GM21723 (cell line): ENCODE measurements around the gene CALR.
"Not testable (repeated sequence)": the region's sequence is repeated elsewhere in the genome, so short reads cannot be mapped to it uniquely, and the experiment has no call there.

Experiments used
- ATAC-seq: cut with Tn5 transposase; IDR thresholded peaks from one replicate; pipeline ENCODE4 v1.9.1; 2021; ENCODE audit warnings: mild to moderate bottlenecking, moderate library complexity; ENCODE audit not compliant: unreplicated experiment

Gene CALR

DNA sequence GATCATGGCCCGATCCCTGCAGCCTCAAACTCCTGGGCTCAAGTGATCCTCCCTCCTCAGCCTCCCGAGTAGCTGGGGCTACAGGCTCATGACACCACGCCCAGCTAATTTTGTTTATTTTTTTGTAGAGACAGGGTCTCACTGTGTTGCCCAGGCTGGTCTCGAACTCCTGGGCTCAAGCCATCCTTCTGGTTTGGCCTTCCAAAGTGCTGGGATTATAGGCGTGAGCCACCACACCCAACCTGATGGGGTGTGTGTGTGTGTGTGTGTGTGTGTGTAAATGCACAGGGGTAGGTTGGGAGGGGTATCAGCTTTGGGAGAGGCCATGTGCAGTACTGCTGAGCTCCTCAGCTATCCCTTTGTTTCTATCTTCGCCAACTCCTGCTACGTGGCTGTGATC is 37.7 kb downstream of the CALR start:
- ATAC-seq = not testable (repeated sequence)

DNA sequence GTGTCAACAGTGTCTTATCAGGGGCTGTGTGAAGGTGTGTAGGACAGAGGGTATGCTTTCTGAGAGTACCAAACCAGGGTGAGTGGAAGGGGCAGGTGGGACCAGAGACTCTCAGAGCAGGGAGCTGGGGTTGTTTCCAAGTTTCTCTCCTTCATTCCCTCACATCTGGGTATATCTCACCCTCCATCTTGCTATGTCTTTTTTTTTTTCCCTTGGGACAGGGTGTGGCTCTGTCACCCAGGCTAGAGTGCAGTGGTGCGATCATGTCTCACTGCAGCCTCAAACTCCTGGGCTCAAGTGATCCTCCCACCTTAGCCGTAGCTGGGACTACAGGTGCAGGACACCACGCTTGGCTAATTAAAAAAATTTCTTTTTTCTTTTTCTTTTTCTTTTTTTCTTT is 41.6 kb downstream of the CALR start:
- no peak for ATAC-seq

DNA sequence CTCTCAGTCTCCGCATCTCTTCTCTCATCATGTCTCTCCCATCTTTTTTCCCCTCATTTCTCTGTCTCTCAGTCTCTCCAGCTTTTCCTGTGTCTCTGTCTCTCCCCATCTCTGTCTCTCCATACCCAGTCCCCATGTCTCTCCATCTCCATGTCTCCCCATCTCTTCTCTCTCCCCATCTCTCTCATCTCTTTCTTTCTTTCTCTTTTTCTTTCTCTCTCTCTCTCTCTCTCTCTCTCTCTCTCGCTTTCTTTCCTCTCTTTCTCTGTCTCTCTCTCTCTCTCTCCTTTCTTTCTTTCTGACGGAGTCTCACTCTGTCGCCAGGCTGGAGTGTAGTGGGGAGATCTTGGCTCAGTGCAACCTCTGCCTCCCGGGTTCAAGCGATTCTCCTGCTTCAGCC is 44.2 kb downstream of the CALR start:
- ATAC-seq = no peak

DNA sequence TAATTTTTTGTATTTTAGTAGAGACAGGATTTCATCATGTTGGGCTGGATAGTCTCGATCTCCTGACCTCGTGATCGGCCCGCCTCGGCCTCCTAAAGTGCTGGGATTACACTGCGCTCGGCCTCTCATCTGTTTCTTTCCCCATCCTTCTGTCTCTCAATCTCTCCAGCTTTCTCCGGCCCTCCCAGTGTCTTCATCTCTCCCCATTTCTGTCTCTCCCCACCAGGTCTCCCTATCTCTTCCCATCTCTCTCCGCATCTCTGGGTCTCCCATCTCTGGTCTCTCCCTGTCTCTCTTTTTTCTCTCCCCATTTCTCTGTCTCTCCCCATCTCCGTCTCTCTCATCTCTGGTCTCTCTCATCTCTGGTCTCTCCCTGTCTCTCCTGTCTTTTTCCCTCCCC is 44.7 kb downstream of the CALR start:
- no peak for ATAC-seq

DNA sequence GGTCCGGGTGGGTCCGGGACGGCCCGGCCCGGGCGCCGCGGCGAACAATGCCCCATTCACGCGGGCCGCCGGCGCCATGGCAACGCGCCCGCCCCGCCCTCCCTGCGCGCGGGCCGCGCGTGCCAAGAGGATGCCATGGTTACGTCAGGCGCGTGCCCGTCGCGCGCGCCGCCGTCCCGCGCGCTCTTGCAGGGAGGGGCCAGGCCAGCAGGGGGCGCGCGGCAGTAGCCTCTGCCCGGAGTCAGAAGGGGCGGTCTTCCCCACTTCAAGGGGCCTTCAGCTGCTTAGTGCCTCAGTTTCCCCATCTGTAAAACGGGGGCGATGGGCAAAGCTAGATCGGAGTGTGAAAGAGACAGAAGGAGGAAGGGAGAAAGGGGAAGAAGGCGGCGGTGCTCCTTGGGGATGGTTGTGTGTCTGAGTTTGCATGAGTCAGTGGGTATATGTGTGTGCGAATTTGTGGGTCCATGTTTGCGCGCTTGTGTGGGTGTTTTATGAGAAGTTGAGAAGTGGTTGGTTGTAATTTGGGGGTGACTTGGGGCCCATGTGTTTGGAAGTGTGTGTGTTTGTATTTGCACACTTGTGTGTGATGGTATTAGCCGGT is 45.2 kb downstream of the CALR start:
- ATAC-seq = no peak

DNA sequence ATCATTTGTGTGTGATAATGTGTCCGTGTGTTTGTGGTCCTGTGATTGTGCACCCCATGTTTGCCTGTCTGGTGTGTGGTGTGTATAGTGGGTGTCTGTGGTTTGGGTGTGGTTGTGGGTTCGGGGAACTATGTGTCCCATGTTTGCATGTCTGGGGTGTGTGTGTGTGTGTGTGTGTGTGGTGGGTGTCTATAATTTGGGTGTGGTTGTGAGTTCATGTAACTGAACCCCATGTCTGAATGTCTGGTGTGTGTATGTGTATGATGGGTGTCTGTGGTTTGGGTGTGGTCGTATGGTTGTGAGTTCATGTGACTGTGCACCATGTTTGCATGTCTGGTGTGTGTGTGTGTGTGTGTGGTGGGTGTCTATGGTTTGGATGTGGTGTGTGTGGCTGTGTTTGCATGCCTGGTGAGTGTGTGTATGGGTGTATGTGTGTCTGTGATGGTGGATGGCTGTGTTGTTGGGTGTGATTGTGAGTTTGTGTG is 45.8 kb downstream of the CALR start:
- no peak for ATAC-seq

DNA sequence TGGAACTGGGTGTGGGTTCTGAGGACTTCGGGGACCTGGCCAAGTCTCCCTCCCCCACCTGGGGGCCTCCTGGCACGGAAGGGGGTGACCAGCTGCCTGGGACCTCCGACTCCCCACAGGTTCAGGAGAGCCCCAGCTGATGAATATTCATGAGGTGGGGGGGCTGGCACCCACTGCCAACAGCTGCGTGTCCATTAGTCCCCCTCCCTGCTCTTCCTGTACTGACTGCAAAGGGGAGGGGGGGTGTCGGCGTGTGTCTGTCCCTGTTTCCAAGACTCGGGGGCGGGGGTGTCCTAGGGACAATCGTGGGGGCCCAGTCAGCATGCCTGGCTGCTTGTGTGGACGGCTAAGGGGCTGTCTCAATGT is 46.3 kb downstream of the CALR start:
- ATAC-seq = no peak

DNA sequence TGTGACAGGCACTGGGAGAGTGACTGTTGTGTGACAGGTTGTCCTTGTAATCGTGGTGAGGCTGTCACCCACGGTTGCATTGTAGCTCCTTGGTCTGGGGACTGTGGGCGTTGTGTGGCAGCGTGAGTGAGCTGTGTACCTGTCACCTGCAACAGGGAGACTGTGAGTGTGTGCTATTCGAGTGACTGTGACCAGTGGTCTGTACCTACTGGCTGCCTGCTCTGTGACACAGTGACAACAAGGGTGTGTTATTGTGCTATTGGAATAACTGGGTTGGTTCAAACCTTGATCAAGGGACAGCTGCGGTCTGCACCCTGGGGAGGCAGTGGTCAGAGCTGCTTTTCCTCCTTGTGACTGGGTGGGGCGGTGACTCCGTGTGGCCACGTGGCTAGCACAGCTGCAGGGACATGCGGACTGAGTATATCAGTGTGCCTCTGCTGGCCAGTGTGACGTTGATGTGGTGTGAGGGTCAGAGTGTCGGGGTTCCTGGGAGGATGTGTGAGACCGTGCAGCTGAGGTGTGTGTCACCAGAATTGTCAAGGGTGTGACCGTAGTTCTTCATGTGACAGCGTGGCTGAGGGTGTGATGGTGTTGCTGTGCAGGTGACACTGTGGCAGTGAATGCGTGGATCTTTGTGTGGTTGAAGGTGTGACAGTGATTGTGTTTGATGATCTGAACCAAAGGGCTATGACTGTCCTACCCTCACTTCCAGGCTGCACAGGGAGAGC is 46.8 kb downstream of the CALR start:
- ATAC-seq = no peak

DNA sequence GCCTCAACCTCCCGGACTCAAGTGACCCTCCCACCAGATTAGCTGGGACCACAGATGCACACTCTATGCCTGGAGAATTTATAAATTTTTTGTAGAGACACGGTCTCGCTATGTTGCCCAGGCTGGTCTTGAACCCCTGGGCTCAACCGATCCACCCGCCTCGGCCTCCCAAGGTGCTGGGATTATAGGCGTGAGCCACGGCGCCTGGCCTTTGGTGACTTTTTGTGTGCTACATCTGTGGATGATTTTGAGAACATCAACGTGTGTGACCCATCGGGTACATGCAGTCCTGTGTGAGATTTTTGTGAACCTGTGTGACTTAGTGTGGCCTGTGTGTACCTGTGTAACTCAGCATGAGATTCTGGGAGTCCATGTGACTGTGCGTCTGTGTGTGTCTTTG is 48.3 kb downstream of the CALR start:
- no peak for ATAC-seq

DNA sequence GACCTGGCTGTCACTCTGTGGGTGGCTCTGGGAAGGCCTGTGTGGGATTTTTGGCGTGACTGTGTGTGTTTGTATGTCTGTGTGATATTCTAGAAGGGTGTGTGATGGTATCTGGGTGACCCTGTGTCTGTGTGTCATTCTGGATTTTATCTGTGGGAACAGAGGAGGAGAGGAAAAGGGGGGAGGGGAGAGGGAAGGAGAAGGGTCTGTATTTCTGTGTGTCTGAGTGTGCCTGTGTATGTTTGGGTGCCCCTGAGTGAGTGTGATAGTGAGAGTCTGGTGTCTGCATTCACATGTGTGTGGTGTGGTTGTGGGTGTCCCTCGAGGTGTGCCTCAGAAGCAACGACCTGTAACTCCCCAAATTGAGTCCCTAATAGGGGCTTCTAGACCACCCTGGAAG is 48.8 kb downstream of the CALR start:
- no peak for ATAC-seq

DNA sequence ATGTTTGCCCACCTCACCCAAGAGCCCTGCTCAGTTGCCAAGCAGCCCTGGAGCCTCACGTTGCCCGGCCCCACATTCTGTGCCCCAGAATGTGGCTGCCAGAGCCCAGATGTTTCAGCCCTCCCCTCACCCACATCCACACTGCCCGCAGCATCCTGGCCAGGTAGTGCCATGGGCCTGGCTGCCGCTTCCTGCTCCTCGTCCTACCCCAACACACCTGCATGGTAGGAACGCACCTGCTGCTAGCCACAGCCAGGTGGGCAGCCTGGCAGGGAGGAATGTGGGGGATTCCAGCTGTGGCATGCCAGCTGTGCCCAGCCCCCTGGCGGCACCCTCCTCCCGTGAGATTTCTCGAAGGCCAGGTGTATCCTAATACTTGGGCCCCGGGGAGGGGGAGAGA is 49.4 kb downstream of the CALR start:
- no peak for ATAC-seq

DNA sequence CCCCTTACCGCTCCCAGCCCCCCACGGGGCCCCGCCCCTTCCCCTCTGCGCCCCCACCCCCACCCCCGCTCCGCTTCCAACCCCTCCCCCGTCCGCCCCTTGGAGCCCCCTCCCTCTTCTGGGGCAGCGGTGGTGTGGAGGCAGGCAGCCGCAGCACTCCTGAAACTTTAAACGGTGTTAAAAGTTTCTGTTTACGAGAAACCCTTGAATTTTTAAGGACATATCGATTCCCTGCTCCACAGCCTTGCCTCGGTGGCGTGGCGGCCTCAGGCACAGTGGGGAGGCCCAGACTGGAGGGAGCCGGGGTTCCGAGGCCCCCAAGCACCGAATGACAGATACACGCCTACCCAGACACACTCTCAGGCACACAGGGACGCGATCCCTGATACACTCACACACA is 52.0 kb downstream of the CALR start:
- ATAC-seq = no peak

DNA sequence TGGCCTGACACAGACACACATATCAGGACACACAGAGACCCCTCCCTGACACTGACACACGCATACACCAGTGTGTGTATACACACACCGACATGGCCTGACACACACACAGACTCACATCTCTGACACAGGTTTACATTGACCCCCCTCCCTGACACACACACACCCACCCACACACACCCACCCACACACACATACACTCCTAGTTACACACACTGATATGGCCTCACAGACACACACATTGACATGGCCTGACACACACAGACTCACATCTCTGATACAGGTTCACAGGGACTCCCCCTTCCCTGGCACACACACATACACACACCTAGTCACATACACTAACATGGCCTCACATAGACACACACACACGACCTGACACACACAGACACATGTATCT is 52.4 kb downstream of the CALR start:
- no peak for ATAC-seq

DNA sequence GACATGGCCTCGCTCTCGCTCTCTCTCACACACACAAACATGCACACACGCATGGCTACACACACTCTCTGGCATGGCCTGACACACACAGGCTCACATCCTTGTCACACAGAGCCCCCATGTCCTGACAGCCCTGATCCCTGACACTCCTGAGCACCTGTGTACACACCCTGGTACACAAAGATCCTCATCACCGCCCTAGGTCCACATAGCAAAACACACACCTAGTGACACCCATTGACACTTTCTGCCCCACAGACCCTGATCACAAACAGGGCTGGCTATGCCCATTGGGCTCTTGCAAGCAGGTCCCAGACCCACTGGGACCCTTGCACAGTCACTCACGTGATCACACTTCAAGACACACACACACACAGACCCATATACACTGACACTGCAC is 52.9 kb downstream of the CALR start:
- ATAC-seq = no peak

DNA sequence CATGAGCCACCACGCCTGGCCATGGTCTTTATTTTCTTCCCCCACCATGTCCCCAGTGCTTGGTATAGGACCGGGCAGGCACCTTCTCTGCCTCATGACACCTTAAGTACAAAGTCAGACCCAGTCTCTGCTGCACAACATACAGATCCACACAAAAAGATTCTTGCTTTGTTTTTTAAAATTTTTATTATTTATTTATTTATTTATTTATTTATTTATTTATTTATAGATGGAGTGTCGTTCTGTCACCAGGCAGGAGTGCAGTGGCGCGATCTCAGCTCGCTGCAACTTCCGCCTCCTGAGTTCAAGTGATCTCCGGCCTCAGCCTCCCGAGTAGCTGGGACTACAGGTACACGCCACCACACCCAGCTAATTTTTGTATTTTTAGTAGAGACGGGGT is 54.3 kb downstream of the CALR start:
- no peak for ATAC-seq

DNA sequence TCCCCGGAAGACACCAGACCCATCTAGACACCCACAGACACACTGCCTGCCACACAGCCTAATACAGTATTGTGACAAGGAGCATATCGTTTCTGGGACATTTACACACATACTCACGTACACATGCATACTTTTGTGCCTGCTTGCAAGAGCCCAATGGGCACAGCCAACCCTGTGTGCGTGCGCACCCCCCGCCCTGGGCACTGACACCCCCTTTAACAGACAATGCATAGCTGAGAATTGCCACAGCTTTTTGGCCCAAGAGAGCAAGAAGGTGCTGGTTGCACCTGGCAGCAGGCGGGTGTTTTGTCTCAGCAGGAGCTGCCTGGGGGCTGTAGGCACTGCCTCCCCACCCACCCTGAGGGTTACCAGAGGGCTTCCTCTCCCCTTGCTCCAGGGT is 55.2 kb downstream of the CALR start:
- ATAC-seq = no peak
